Subcutaneous abdominal adipose tissue (tissue), 5 donors: ENCODE measurements around the gene SLC23A3.

Experiments used
- H3K27ac ChIP-seq: one replicate; pipeline ENCODE4 v1.7.0; 2013; ENCODE audit warnings: low read depth, mild to moderate bottlenecking, inconsistent platforms, low read length, moderate library complexity
- H3K27me3 ChIP-seq, 5 donors: one replicate each; pipeline ENCODE4 v1.7.0; 2013; ENCODE audit warnings: low read length in 5 of 5, inconsistent platforms in 1 of 5; ENCODE audit not compliant: control insufficient read depth in 5 of 5, insufficient read depth in 4 of 5
- H3K36me3 ChIP-seq, 5 donors: one replicate each; pipeline ENCODE4 v1.7.0; 2013; ENCODE audit warnings: low read length in 5 of 5; ENCODE audit not compliant: control insufficient read depth in 5 of 5, insufficient read depth in 5 of 5
- H3K4me1 ChIP-seq, 5 donors: one replicate each; pipeline ENCODE4 v1.7.0; 2013; ENCODE audit warnings: low read length in 5 of 5, mild to moderate bottlenecking in 3 of 5, moderate library complexity in 1 of 5; ENCODE audit not compliant: control insufficient read depth in 5 of 5, insufficient read depth in 5 of 5
- H3K4me3 ChIP-seq, 5 donors: one replicate each; pipeline ENCODE4 v1.7.0; 2013; ENCODE audit warnings: low read length in 5 of 5, low read depth in 1 of 5
- H3K9ac ChIP-seq, 5 donors: one replicate each; pipeline ENCODE4 v1.7.0; 2013; ENCODE audit warnings: low read length in 5 of 5, mild to moderate bottlenecking in 4 of 5, moderate library complexity in 3 of 5
- H3K9me3 ChIP-seq, 5 donors: one replicate each; pipeline ENCODE4 v1.7.0; 2013; ENCODE audit warnings: low read length in 5 of 5; ENCODE audit not compliant: control insufficient read depth in 5 of 5
- donor health status: healthy.
- donor health status: healthy.
- donor health status: healthy.
- donor health status: healthy.
- donor health status: healthy.

SLC23A3 gene

DNA sequence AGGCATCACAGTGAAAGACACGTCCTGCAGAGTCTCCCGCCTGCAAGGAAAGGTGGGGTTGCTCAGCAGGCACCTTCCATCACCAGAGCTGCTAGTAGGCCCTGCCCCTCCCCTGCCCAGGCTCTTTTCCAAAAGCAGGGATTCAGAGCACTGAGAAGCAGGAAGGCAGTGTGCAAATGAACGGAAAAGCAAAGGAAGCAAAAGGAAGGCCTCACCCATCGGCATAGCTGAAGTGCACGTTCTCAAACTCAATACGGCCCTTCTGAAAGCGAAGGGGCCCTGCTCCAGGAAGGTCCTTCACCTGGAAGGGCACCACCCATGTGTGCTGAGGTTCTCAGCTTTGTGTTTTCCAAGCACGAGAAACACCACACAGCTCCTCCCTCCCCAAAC is 43.2 kb upstream of the SLC23A3 start:
- H3K4me3 ChIP-seq, result no peak overlapping the region
- no peaks in the 10 kb centered on the region for H3K27me3 ChIP-seq
- peaks cover 0 to 72% (median 64%) of the 10 kb centered on the region in 5 donors for H3K36me3 ChIP-seq
- no peak overlapping the region for H3K9ac ChIP-seq
- peaks cover 0 to 24% (median 22%) of the 10 kb centered on the region in 5 donors for H3K4me1 ChIP-seq
- no peak overlapping the region for H3K27ac ChIP-seq
- no peaks in the 10 kb centered on the region for H3K9me3 ChIP-seq

- no peaks in the 10 kb centered on the region for H3K27me3 ChIP-seq
- H3K4me3 ChIP-seq, result no peak overlapping the region
- H3K36me3 ChIP-seq, result peaks cover 0 to 72% (median 61%) of the 10 kb centered on the region in 5 donors
- no peak overlapping the region for H3K27ac ChIP-seq
- H3K9me3 ChIP-seq, result no peaks in the 10 kb centered on the region
- peaks cover 9 to 21% (median 20%) of the 10 kb centered on the region in 5 donors for H3K4me1 ChIP-seq
- H3K9ac ChIP-seq, result no peak overlapping the region
Measured at GRCh38 chr2:219210886-219211362, 41.1 kb upstream of the SLC23A3 start.

DNA sequence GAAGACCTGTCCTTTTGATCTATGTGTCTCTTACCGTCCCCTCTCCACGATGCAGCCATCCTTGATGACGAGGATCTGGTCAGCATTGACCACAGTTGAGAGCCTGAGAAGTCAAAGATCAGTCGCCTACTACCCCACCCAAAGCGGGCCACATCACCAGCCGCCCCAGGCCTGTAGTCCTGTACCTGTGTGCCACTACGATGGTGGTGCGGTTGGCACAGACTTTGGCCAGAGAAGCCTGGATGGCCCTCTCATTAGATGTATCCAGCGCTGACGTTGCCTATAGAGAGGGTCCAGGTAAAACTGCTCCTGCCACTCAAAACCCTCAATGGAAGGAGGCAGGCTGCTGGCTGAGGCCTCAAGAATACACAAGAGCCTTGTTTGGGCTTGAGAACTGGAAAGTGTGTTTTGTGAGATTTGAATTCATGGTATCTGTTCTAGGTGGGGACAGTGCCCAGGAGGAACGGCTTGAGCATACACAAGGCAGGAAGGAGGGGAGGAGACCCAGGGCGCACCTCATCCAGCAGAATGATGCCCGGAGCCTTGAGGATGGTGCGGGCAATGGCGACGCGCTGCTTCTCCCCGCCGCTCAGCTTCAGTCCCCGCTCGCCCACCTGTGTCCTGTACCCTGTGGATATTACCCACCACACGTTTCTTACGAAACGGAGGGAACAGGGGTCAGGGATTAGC is 40.5 kb upstream of the SLC23A3 start:
- H3K4me3 ChIP-seq, result no peak overlapping the region
- H3K9ac ChIP-seq, result no peak overlapping the region
- peaks cover 0 to 66% (median 60%) of the 10 kb centered on the region in 5 donors for H3K36me3 ChIP-seq
- H3K27ac ChIP-seq, result no peak overlapping the region
- H3K9me3 ChIP-seq, result no peaks in the 10 kb centered on the region
- H3K27me3 ChIP-seq, result no peaks in the 10 kb centered on the region
- H3K4me1 ChIP-seq, result peaks cover 9 to 23% (median 22%) of the 10 kb centered on the region in 5 donors

- H3K4me3 ChIP-seq, result no peak overlapping the region
- H3K36me3 ChIP-seq, result peaks cover 0 to 58% (median 54%) of the 10 kb centered on the region in 5 donors
- no peak overlapping the region for H3K27ac ChIP-seq
- H3K9ac ChIP-seq, result peak overlapping the region in 1 of 5 donors; percentile 19
- peaks cover 9 to 23% (median 22%) of the 10 kb centered on the region in 5 donors for H3K4me1 ChIP-seq
- H3K9me3 ChIP-seq, result no peaks in the 10 kb centered on the region
- H3K27me3 ChIP-seq, result no peaks in the 10 kb centered on the region
Measured at GRCh38 chr2:219209236-219210195, 39.7 kb upstream of the SLC23A3 start.

DNA sequence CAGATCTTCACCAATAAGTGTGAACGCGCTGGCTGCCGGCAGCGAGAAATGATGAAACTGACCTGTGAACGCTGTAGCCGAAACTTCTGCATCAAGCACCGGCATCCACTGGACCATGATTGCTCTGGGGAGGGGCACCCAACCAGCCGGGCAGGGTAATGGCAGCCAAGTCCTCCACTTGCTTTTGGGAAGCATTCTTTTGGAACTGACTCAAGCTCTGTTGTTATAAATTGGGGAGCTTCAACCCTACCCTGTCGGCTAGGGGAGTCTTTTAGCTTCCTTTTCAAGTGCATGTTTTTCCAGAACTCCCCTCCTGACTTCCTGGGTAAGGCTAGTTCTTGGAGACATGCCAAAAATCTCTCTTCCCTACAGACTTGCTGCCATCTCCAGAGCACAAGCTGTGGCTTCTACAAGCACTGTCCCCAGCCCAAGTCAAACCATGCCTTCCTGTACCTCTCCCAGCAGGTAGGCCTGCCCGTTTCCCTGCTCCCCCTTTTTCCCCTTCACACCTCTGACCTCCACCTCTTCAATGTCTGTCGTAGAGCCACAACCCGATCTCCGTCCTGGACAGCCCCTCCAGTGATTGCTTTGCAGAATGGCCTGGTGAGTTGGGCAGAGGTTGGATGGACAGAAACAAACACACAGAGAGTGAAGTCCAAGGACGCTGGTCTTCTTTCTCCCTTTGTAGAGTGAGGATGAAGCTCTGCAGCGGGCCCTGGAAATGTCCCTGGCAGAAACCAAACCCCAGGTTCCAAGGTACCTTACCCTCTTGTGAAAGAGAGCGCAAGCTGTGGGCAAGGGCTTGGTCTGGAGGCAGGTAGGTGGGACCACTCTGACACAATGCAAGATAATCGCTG is 38.3 kb upstream of the SLC23A3 start:
- Histone ChIP-seq H3K27me3 (no peaks in the 10 kb centered on the region), H3K9ac (peak overlapping the region in 2 of 5 donors; percentile 57 to 73), H3K4me1 (peaks cover 9 to 23% (median 22%) of the 10 kb centered on the region in 5 donors), H3K27ac (peak overlapping the region; percentile 78), H3K36me3 (peaks cover 0 to 44% (median 41%) of the 10 kb centered on the region in 5 donors), H3K4me3 (peak overlapping the region in 3 of 5 donors; percentile 79 to 86 (median 81)), H3K9me3 (no peaks in the 10 kb centered on the region)

DNA sequence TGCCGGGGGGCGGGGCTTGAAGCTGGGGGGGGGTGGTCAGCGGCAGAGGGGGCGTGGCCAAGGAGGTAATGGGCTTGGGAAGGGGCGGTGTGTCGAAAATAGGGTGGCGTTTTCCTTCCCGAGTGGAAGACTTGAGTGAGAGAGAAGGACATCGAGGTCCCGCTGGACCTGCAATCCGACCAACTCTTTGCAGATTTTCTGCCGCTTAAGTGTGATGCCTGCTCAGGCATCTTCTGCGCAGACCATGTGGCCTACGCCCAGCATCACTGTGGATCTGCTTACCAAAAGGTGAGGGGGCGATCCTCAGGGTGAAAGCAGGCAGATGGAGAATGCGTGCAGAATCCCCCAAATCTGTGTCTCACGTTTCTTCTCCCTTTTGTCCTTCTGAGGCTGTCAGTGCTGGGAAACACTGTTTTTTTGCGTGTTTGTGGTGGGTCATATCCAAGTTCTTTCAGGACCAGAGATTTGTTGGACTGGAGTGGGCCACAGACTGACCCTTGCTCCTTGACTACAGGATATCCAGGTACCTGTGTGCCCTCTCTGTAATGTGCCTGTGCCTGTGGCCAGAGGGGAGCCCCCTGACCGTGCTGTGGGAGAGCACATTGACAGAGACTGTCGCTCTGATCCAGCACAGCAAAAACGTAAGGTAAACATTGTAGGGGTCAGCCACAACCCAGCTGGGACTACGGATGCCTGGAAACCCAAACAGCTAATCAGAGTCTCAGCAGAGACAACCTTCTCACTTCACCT is 37.5 kb upstream of the SLC23A3 start:
- peak overlapping the region; percentile 78 for H3K27ac ChIP-seq
- H3K4me1 ChIP-seq, result peaks cover 9 to 23% (median 22%) of the 10 kb centered on the region in 5 donors
- H3K36me3 ChIP-seq, result peaks cover 0 to 38% (median 35%) of the 10 kb centered on the region in 5 donors
- H3K9ac ChIP-seq, result peak overlapping the region in 4 of 5 donors; percentile 33 to 73 (median 46)
- H3K4me3 ChIP-seq, result peak overlapping the region; percentile 69 to 86 (median 79)
- H3K27me3 ChIP-seq, result no peaks in the 10 kb centered on the region
- H3K9me3 ChIP-seq, result no peaks in the 10 kb centered on the region

- H3K4me1 ChIP-seq, result peaks cover 9 to 23% (median 22%) of the 10 kb centered on the region in 5 donors
- H3K4me3 ChIP-seq, result peak within 1 kb of the TSS; percentile 69 to 96 (median 81)
- H3K27ac ChIP-seq, result peak within 1 kb of the TSS; percentile 78
- H3K36me3 ChIP-seq, result peaks cover 0 to 35% (median 32%) of the 10 kb centered on the region in 5 donors
- no peaks in the 10 kb centered on the region for H3K27me3 ChIP-seq
- no peaks in the 10 kb centered on the region for H3K9me3 ChIP-seq
- H3K9ac ChIP-seq, result peak within 1 kb of the TSS; percentile 75 to 92 (median 85)
Measured at GRCh38 chr2:219206328-219207133, 36.7 kb upstream of the SLC23A3 start, which contains the start of gene ZFAND2B. ZFAND2B (plus strand) TSS chr2:219206782; CDS start chr2:219206988, 206 bp downstream.

DNA sequence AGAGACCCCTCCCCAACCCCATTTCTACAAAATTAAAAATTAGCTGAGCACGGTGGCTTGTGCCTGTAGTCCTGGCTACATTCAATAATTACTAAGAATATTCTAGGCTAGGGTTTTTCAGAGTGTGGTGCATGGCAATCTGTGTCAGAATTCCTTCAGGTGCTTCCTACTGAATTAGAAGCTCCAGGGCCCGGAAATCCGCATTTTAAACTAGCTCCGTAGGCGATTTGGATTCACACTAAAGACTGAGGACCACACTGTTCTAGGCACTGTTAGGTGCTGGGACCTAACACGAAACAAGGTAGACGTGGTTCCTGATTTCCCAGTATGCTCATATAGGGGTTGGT is 36.1 kb upstream of the SLC23A3 start:
- H3K27ac ChIP-seq, result peak overlapping the region; percentile 78

More for the DNA sequence above, 36.1 kb upstream of the SLC23A3 start:
- Histone ChIP-seq H3K4me1 (peaks cover 9 to 23% (median 19%) of the 10 kb centered on the region in 5 donors), H3K9me3 (no peaks in the 10 kb centered on the region), H3K9ac (peak overlapping the region; percentile 75 to 92 (median 85)), H3K27me3 (no peaks in the 10 kb centered on the region), H3K36me3 (peaks cover 0 to 31% (median 29%) of the 10 kb centered on the region in 5 donors), H3K4me3 (peak overlapping the region; percentile 69 to 96 (median 81))
